22Rv1 (cell line): ENCODE results near the gene TXNDC11.

Experiments used
- ZFX ChIP-seq: fragments of 450-650 bp; IDR thresholded peaks from 2 replicates; pipeline ENCODE4 v1.6.1; 2017; ENCODE audit warnings: antibody characterized with exemption, borderline replicate concordance
- TF ChIP-seq, protein P1 (sequence below): fragments of 450-650 bp; IDR thresholded peaks from 2 replicates; pipeline ENCODE4 v1.5.1; 2017; ENCODE audit warnings: mild to moderate bottlenecking

DNA sequence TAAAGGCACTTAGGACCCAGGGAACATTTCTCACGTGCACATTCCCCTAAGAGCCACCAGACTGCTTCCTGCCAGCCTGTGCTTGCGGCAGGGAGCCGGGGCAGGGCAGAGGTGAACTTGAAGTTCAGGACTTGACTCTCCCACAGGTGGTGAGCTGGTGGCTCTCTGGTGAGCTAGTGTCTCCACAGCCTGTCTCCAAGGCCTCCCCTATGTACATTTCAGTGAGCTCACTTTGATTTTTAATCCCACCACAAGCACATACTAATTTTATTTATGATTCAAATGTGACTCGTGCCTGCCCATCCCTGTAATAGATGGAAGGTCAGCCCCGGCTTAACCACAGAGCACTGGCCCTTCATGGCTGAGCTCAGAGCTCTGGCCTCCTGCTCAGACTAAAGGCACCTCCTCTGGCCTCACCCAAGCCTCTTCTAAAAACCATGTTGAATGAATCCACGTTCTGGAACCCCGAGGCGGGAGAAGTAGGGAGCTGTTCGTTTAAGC, 65.2 kb downstream of the TXNDC11 start:
- TF ChIP-seq, protein P1, sequence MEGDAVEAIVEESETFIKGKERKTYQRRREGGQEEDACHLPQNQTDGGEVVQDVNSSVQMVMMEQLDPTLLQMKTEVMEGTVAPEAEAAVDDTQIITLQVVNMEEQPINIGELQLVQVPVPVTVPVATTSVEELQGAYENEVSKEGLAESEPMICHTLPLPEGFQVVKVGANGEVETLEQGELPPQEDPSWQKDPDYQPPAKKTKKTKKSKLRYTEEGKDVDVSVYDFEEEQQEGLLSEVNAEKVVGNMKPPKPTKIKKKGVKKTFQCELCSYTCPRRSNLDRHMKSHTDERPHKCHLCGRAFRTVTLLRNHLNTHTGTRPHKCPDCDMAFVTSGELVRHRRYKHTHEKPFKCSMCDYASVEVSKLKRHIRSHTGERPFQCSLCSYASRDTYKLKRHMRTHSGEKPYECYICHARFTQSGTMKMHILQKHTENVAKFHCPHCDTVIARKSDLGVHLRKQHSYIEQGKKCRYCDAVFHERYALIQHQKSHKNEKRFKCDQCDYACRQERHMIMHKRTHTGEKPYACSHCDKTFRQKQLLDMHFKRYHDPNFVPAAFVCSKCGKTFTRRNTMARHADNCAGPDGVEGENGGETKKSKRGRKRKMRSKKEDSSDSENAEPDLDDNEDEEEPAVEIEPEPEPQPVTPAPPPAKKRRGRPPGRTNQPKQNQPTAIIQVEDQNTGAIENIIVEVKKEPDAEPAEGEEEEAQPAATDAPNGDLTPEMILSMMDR: no peak
- TF ChIP-seq ZFX: no peak
